Hepatocyte (in vitro differentiated cells): ENCODE data around the gene AZU1. TPM values are rescaled to one million over a fixed set of nuclear protein-coding genes. Genes with fewer than 3 reads are reported as not detected.

Experiments used
- DNase-seq: peaks from one replicate; pipeline ENCODE4 v3.0.0-alpha.2; 2016; ENCODE audit warnings: low spot score
- H2AFZ ChIP-seq: fragments of 200-600 bp; sonication (generic); 2 replicates; pipeline ENCODE4 v1.6.0; 2016; ENCODE audit warnings: antibody characterized with exemption, mild to moderate bottlenecking
- H3K27ac ChIP-seq: fragments of 200-600 bp; sonication (generic); 2 replicates; pipeline ENCODE4 v1.5.1; 2016; ENCODE audit warnings: mild to moderate bottlenecking
- H3K27me3 ChIP-seq: fragments of 200-600 bp; sonication (generic); 2 replicates; pipeline ENCODE4 v1.6.1; 2016
- H3K36me3 ChIP-seq: fragments of 200-600 bp; sonication (generic); replicated peaks from 2 replicates; pipeline ENCODE4 v1.5.1; 2016; ENCODE audit warnings: low read depth; ENCODE audit not compliant: insufficient read depth
- H3K4me1 ChIP-seq: fragments of 200-600 bp; sonication (generic); 2 replicates; pipeline ENCODE4 v1.5.1; 2016; ENCODE audit warnings: mild to moderate bottlenecking, moderate library complexity; ENCODE audit not compliant: insufficient read depth
- H3K4me2 ChIP-seq: fragments of 200-600 bp; sonication (generic); 2 replicates; pipeline ENCODE4 v1.6.0; 2016
- H3K4me3 ChIP-seq: fragments of 200-600 bp; sonication (generic); 2 replicates; pipeline ENCODE4 v1.5.1; 2016; ENCODE audit warnings: mild to moderate bottlenecking
- H3K79me2 ChIP-seq: fragments of 200-600 bp; sonication (generic); 2 replicates; pipeline ENCODE4 v1.6.0; 2017; ENCODE audit warnings: mild to moderate bottlenecking
- H3K9me2 ChIP-seq: fragments of 200-600 bp; sonication (generic); replicated peaks from 2 replicates; pipeline ENCODE4 v1.6.0; 2017; ENCODE audit warnings: mild to moderate bottlenecking; ENCODE audit not compliant: insufficient read depth
- H3K9me3 ChIP-seq: fragments of 200-600 bp; sonication (generic); 2 replicates; pipeline ENCODE4 v1.5.1; 2016; ENCODE audit warnings: low read depth, mild to moderate bottlenecking
- H4K20me1 ChIP-seq: fragments of 200-600 bp; sonication (generic); 2 replicates; pipeline ENCODE4 v1.6.0; 2016; ENCODE audit warnings: mild to moderate bottlenecking; ENCODE audit not compliant: insufficient read depth, poor library complexity, severe bottlenecking
- CTCF ChIP-seq: fragments of 200-600 bp; sonication (generic); IDR thresholded peaks from 2 replicates; pipeline ENCODE4 v1.5.1; 2016; ENCODE audit warnings: antibody characterized with exemption, mild to moderate bottlenecking; ENCODE audit not compliant: poor library complexity
- EZH2 ChIP-seq: fragments of 200-600 bp; sonication (generic); IDR thresholded peaks from 2 replicates; pipeline ENCODE4 v1.6.1; 2016; ENCODE audit warnings: antibody characterized with exemption, mild to moderate bottlenecking, borderline replicate concordance
- EZH2phosphoT487 ChIP-seq: fragments of 200-600 bp; sonication (generic); IDR thresholded peaks from one replicate; pipeline ENCODE4 v1.6.1; 2018; ENCODE audit warnings: antibody characterized with exemption, mild to moderate bottlenecking, low read depth, moderate library complexity; ENCODE audit not compliant: unreplicated experiment, severe bottlenecking
- WGBS: methylation state at CpG from one replicate; pipeline ENCODE4 v1.1.6; 2016; ENCODE audit warnings: low lambda C conversion rate; ENCODE audit errors: missing lambda C conversion rate; 5-methylcytosine and 5-hydroxymethylcytosine counted together
- polyA plus RNA-seq: library from polyadenylated mRNA; unstranded; fragments of >200 nt; fragmentation: Nextera tagmentation; extraction: Ambion mirVana; gene quantifications from 2 replicates; pipeline ENCODE4 v1.2.1, GENCODE V29; 2016
- total RNA-seq: library from RNA; depleted of rRNA; stranded (reverse); fragments of >200 nt; gene quantifications from 2 replicates; pipeline ENCODE4 v1.2.3, GENCODE V29; 2014

AZU1 gene
- total and polyA plus RNA-seq, 2 experiments from 2014 or later: 0.94 TPM; not detected in 1

DNA sequence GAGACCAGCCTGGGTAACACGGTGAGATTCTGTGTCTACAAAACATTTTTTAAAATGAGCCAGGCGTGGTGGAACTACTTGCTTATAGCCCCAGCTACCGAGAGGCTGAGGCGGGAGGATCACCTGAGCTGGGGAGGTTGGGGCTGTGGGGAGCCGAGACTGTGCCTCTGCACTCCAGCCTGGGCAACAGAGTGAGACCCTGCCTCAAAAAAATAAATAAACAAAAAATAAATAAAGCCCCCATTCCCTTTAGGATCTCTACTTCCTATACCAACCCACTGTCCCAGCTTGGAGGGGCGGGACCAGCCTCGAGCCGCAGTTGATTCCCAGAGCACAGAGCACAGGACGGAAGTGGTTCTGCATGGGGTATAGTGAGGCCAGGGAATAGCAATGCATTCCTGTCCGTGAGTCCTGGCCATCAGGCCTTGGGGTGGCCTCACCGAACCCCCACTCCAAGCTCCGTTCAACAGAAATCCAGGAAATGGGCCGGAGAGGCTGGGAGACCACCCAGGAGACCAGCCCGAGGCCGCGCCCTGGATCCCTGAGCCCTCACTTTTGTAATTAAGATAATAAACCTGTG is 35.2 kb upstream of the AZU1 start:
- no peak overlapping the region for H2AFZ ChIP-seq
- H3K9me3 ChIP-seq: no peaks in the 10 kb centered on the region
- DNase-seq: no peak
- no peaks in the 10 kb centered on the region for H3K36me3 ChIP-seq
- 73% methylated on average over 16 of the region's 16 CpGs for WGBS
- peaks cover 16% of the 10 kb centered on the region for H3K4me1 ChIP-seq
- H3K4me2 ChIP-seq: no peak overlapping the region
- H3K4me3 ChIP-seq: no peak overlapping the region
- H3K27ac ChIP-seq: no peak overlapping the region
- no peaks in the 10 kb centered on the region for H3K9me2 ChIP-seq
- TF ChIP-seq EZH2phosphoT487 (no peak), EZH2 (no peak), CTCF (no peak)
- no peaks in the 10 kb centered on the region for H4K20me1 ChIP-seq
- peaks cover 3% of the 10 kb centered on the region for H3K79me2 ChIP-seq
- H3K27me3 ChIP-seq: no peaks in the 10 kb centered on the region

DNA sequence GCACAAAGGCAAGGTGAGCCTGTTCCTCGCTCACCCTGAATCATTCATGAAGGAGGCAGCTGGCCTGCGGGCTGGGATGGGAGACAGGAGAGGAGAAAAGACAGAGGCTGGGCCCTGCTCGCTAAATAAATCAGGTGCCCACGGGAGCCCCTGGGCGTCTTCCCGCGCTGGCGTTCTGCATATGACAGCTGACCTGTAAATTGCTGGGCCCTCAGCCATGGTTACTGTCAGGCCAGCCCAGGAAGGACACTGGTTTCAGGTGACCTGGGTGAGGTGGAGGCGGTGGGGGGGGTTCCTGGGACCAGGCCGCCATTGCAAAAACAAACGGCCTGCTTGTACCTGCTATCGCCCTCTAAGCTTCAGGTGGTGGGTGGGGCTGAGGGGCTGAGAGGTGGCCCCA is 33.8 kb upstream of the AZU1 start:
- Histone ChIP-seq H3K9me3 (no peaks in the 10 kb centered on the region), H2AFZ (no peak overlapping the region), H3K79me2 (peaks cover 13% of the 10 kb centered on the region), H4K20me1 (peaks cover 10% of the 10 kb centered on the region), H3K9me2 (no peaks in the 10 kb centered on the region), H3K4me3 (no peak overlapping the region), H3K4me2 (no peak overlapping the region), H3K27ac (no peak overlapping the region), H3K36me3 (no peaks in the 10 kb centered on the region), H3K27me3 (no peaks in the 10 kb centered on the region), H3K4me1 (peaks cover 11% of the 10 kb centered on the region)
- TF ChIP-seq CTCF (no peak), EZH2phosphoT487 (no peak), EZH2 (no peak)
- DNase-seq: no peak
- 92% methylated on average over 12 of the region's 12 CpGs for WGBS

- no peak overlapping the region for H3K4me3 ChIP-seq
- no peak for TF ChIP-seq CTCF
- TF ChIP-seq EZH2phosphoT487: no peak
- TF ChIP-seq EZH2: no peak
- peaks cover 10% of the 10 kb centered on the region for H3K4me1 ChIP-seq
- no peaks in the 10 kb centered on the region for H3K9me3 ChIP-seq
- no peak overlapping the region for H3K27ac ChIP-seq
- H3K9me2 ChIP-seq: no peaks in the 10 kb centered on the region
- no peaks in the 10 kb centered on the region for H3K27me3 ChIP-seq
- H3K36me3 ChIP-seq: no peaks in the 10 kb centered on the region
- peaks cover 23% of the 10 kb centered on the region for H4K20me1 ChIP-seq
- H3K4me2 ChIP-seq: no peak overlapping the region
- DNase-seq: no peak
- H3K79me2 ChIP-seq: peaks cover 26% of the 10 kb centered on the region
- H2AFZ ChIP-seq: no peak overlapping the region
- WGBS: 95% methylated on average over 27 of the region's 28 CpGs
These were observed 32.5 kb upstream of the AZU1 start for GRCh38 chr19:795073-795611.
